HepG2 (cell line): ENCODE results near the gene NACC2. TPM values are rescaled to one million over a fixed set of nuclear protein-coding genes. Genes with fewer than 3 reads are reported as not detected.

Source experiments
- AGO2 ChIP-seq: fragments of 200-400 bp; formaldehyde crosslinking; optimal IDR thresholded peaks from 2 replicates; pipeline ENCODE3; 2017; ENCODE audit warnings: mild to moderate bottlenecking, low read depth, low read length, moderate library complexity
- EP300 ChIP-seq, 3 experiments: sonication (generic) in 1 of 3; formaldehyde crosslinking in 1 of 3; IDR thresholded peaks; 2 replicates each; pipeline versions ENCODE4 v1.5.1 to v1.6.1; 2011 to 2020; ENCODE audit warnings: low read depth in 2 of 3, low read length in 2 of 3, borderline replicate concordance in 1 of 3, improper control_type of control experiment in 1 of 3, mild to moderate bottlenecking in 1 of 3, missing genetic modification reagents in 1 of 3, moderate library complexity in 1 of 3
- KDM1A ChIP-seq: IDR thresholded peaks from 2 replicates; pipeline ENCODE4 v1.6.1; 2016; ENCODE audit warnings: missing compliant biosample characterization
- NCOA2 ChIP-seq: sonication (generic); formaldehyde crosslinking; IDR thresholded peaks from 2 replicates; pipeline ENCODE4 v1.8.0; 2022; ENCODE audit warnings: inconsistent platforms
- NFE2L1 ChIP-seq: sonication (generic); formaldehyde crosslinking; IDR thresholded peaks from 2 replicates; pipeline ENCODE4 v1.4.0; 2020; ENCODE audit warnings: missing genetic modification reagents, mild to moderate bottlenecking, borderline replicate concordance
- NFIB ChIP-seq: sonication (generic); formaldehyde crosslinking; IDR thresholded peaks from 2 replicates; pipeline ENCODE4 v1.9.0; 2021; ENCODE audit warnings: missing genetic modification reagents, mild to moderate bottlenecking, borderline replicate concordance
- RFXAP ChIP-seq: sonication (generic); formaldehyde crosslinking; IDR thresholded peaks from 2 replicates; pipeline ENCODE4 v1.4.0; 2020; ENCODE audit warnings: missing genetic modification reagents, borderline replicate concordance
- SNRNP70 ChIP-seq: fragments of 200-400 bp; formaldehyde crosslinking; IDR thresholded peaks from 2 replicates; pipeline ENCODE4 v1.6.1; 2017; ENCODE audit warnings: mild to moderate bottlenecking, low read depth, low read length, moderate library complexity
- SP4 ChIP-seq: sonication (generic); formaldehyde crosslinking; IDR thresholded peaks from 2 replicates; pipeline ENCODE4 v1.8.1; 2023; ENCODE audit warnings: mild to moderate bottlenecking, missing genetic modification reagents
- STAG1 ChIP-seq: sonication (generic); formaldehyde crosslinking; IDR thresholded peaks from 2 replicates; pipeline ENCODE4 v1.4.0; 2020; ENCODE audit warnings: missing genetic modification reagents
- TCF7L2 ChIP-seq: IDR thresholded peaks from 2 replicates; pipeline ENCODE4 v1.6.1; 2011; ENCODE audit warnings: mild to moderate bottlenecking, low read depth, low read length, moderate library complexity
- TGIF2 ChIP-seq: IDR thresholded peaks from 2 replicates; pipeline ENCODE4 v1.6.1; 2016; ENCODE audit warnings: control low read depth, missing compliant biosample characterization
- TMF1 ChIP-seq: sonication (generic); formaldehyde crosslinking; IDR thresholded peaks from 2 replicates; pipeline ENCODE4 v1.8.1; 2022; ENCODE audit warnings: low read depth, missing genetic modification reagents
- XBP1 ChIP-seq: sonication (generic); formaldehyde crosslinking; IDR thresholded peaks from 2 replicates; pipeline ENCODE4 v1.5.0; 2020; ENCODE audit warnings: missing genetic modification reagents
- ZBTB7B ChIP-seq: sonication (generic); formaldehyde crosslinking; IDR thresholded peaks from 2 replicates; pipeline ENCODE4 v1.4.0; 2020; ENCODE audit warnings: missing genetic modification reagents
- ZC3H13 ChIP-seq: sonication (generic); formaldehyde crosslinking; IDR thresholded peaks from 2 replicates; pipeline ENCODE4 v1.8.1; 2023; ENCODE audit warnings: mild to moderate bottlenecking, missing genetic modification reagents, moderate library complexity
- ZFX ChIP-seq: sonication (generic); formaldehyde crosslinking; IDR thresholded peaks from 2 replicates; pipeline ENCODE4 v1.4.0; 2020; ENCODE audit warnings: mild to moderate bottlenecking, low read depth, missing genetic modification reagents, moderate library complexity
- ZKSCAN1 ChIP-seq: fragments of 150-350 bp; IDR thresholded peaks from 2 replicates; pipeline ENCODE4 v1.6.1; 2014; ENCODE audit warnings: low read length
- ZNF138 ChIP-seq: sonication (generic); formaldehyde crosslinking; IDR thresholded peaks from 2 replicates; pipeline ENCODE4 v1.5.0; 2020; ENCODE audit warnings: mild to moderate bottlenecking, low read depth, missing genetic modification reagents
- ZNF383 ChIP-seq: sonication (generic); formaldehyde crosslinking; IDR thresholded peaks from 2 replicates; pipeline ENCODE4 v1.4.0; 2020; ENCODE audit warnings: missing genetic modification reagents, mild to moderate bottlenecking, borderline replicate concordance
- ZNF572 ChIP-seq: sonication (generic); formaldehyde crosslinking; IDR thresholded peaks from 2 replicates; pipeline ENCODE4 v1.5.1; 2020; ENCODE audit warnings: mild to moderate bottlenecking, missing genetic modification reagents
- polyA plus RNA-seq, 8 experiments: library from polyadenylated mRNA; depleted of rRNA in 3 of 8; stranded (reverse) in 7 of 8; unstranded in 1 of 8; fragments of >200 nt; fragmentation: Illumina TruSeq in 4 of 8; extraction: Trizol in 4 of 8; gene quantifications; 2 replicates each; pipeline versions ENCODE4 v1.2.1 to v1.2.3, GENCODE V29; 2011 to 2016; ENCODE audit warnings: low read depth in 4 of 8, missing spikeins in 1 of 8, mixed read lengths in 1 of 8; ENCODE audit not compliant: insufficient read depth in 1 of 8
- total RNA-seq, 5 experiments: library from RNA; depleted of rRNA; stranded (reverse); fragments of >200 nt; fragmentation: Illumina TruSeq; extraction: Trizol; gene quantifications; 2 replicates each; pipeline ENCODE4 v1.2.3, GENCODE V29; 2016; ENCODE audit warnings: low read depth in 1 of 5
- TF ChIP-seq, protein P1 (sequence below): sonication (generic); formaldehyde crosslinking; IDR thresholded peaks from 2 replicates; pipeline ENCODE4 v1.4.0; 2020; ENCODE audit warnings: low read depth, missing genetic modification reagents
- TF ChIP-seq, protein P2 (sequence below): sonication (generic); formaldehyde crosslinking; IDR thresholded peaks from 2 replicates; pipeline ENCODE4 v1.5.0; 2020; ENCODE audit warnings: missing genetic modification reagents

NACC2 gene
- total and polyA plus RNA-seq, 2 of the 13 experiments (the other 11 are each of a cell fraction or from before 2014, with no cell fraction given) = 5.9 to 12.3 TPM

DNA sequence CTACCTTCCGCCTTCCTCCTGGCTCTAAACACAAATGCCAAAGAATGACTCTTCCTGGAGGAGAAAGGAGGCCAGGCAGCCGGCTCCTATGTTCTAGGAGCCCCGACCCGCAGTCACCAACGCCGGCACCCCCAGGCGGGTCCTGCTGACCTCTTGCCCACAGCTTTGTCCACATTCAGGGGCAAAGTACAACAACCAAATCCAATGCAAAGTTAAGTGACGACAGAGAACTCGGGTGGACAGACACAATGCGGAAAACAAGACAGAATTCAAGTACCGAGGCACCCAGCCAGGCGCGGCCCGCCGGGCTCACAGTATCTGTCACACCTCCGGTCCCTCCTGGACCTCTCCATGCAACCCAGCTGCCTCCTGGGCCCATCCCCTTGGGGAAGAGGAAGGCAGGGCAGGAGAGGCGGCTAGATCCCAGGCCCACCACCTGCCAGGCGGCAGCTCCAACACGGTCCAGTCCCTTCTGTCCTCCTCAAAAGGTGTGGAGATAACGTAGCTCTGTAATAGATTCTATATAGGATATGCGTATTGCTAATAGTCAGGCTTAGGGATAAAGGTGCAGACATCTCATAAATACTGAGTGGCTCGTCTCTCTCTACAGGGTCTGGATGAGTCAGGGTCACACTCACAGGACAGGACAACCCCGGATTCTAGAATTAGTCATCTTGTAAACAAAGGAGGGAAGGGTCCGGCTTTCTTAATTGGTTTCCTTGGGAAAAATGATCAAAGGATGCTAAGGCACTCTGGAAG, 87.0 kb downstream of the NACC2 start (continued):
- TF ChIP-seq, protein P1, sequence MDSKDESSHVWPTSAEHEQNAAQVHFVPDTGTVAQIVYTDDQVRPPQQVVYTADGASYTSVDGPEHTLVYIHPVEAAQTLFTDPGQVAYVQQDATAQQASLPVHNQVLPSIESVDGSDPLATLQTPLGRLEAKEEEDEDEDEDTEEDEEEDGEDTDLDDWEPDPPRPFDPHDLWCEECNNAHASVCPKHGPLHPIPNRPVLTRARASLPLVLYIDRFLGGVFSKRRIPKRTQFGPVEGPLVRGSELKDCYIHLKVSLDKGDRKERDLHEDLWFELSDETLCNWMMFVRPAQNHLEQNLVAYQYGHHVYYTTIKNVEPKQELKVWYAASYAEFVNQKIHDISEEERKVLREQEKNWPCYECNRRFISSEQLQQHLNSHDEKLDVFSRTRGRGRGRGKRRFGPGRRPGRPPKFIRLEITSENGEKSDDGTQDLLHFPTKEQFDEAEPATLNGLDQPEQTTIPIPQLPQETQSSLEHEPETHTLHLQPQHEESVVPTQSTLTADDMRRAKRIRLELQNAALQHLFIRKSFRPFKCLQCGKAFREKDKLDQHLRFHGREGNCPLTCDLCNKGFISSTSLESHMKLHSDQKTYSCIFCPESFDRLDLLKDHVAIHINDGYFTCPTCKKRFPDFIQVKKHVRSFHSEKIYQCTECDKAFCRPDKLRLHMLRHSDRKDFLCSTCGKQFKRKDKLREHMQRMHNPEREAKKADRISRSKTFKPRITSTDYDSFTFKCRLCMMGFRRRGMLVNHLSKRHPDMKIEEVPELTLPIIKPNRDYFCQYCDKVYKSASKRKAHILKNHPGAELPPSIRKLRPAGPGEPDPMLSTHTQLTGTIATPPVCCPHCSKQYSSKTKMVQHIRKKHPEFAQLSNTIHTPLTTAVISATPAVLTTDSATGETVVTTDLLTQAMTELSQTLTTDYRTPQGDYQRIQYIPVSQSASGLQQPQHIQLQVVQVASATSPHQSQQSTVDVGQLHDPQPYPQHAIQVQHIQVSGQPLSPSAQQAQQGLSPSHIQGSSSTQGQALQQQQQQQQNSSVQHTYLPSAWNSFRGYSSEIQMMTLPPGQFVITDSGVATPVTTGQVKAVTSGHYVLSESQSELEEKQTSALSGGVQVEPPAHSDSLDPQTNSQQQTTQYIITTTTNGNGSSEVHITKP = no peak
- no peak for TF ChIP-seq XBP1 (CRISPR knock-in tag)
- no peak for TF ChIP-seq ZKSCAN1
- TF ChIP-seq EP300 (IDR thresholded peaks at IDR 0.05; ENCODE audit: low read depth in 2 of 2, low read length in 2 of 2) = peak in 1 of 2 experiments; percentile 48; a peak in 3 of 4 replicates
- TF ChIP-seq EP300 (CRISPR knock-in tag; IDR thresholded peaks at IDR 0.05; ENCODE audit: borderline replicate concordance) = no peak
- TF ChIP-seq NFE2L1 (CRISPR knock-in tag) = no peak
- no peak for TF ChIP-seq TMF1
- TF ChIP-seq RFXAP (CRISPR knock-in tag) = no peak
- TF ChIP-seq, protein P2, sequence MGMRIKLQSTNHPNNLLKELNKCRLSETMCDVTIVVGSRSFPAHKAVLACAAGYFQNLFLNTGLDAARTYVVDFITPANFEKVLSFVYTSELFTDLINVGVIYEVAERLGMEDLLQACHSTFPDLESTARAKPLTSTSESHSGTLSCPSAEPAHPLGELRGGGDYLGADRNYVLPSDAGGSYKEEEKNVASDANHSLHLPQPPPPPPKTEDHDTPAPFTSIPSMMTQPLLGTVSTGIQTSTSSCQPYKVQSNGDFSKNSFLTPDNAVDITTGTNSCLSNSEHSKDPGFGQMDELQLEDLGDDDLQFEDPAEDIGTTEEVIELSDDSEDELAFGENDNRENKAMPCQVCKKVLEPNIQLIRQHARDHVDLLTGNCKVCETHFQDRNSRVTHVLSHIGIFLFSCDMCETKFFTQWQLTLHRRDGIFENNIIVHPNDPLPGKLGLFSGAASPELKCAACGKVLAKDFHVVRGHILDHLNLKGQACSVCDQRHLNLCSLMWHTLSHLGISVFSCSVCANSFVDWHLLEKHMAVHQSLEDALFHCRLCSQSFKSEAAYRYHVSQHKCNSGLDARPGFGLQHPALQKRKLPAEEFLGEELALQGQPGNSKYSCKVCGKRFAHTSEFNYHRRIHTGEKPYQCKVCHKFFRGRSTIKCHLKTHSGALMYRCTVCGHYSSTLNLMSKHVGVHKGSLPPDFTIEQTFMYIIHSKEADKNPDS (CRISPR knock-in tag) = no peak
- 0 out of 2 replicates have a peak, but pooled peaks have one; percentile 2 for TF ChIP-seq STAG1
- peak; percentile 48; the same call in 1 of the 2 replicates for TF ChIP-seq NCOA2 (CRISPR knock-in tag)
- TF ChIP-seq ZC3H13 (CRISPR knock-in tag) = no peak; the same call in 1 of the 2 replicates
- TF ChIP-seq ZNF572 (CRISPR knock-in tag) = no peak
- TF ChIP-seq TCF7L2 = no peak
- no peak for TF ChIP-seq ZNF383 (CRISPR knock-in tag)
- no peak for TF ChIP-seq AGO2
- TF ChIP-seq TGIF2 (CRISPR knock-in tag) = no peak; the same call in 1 of the 2 replicates
- no peak for TF ChIP-seq NFIB
- TF ChIP-seq SNRNP70 = no peak
- no peak for TF ChIP-seq SP4
- TF ChIP-seq ZFX (CRISPR knock-in tag) = no peak
- 0 out of 2 replicates have a peak, but pooled peaks have one; percentile 31 for TF ChIP-seq ZBTB7B (CRISPR knock-in tag)
- TF ChIP-seq KDM1A (CRISPR knock-in tag) = no peak
- no peak for TF ChIP-seq ZNF138 (CRISPR knock-in tag)
